Nephron progenitor cell (in vitro differentiated cells): ENCODE measurements around the gene GAPT.

Experiments
- DNase-seq: peaks from one replicate; pipeline ENCODE4 v3.0.0; 2021
- H3K27ac Mint-ChIP-seq: 2 replicates; pipeline ENCODE4 v1.8.0; 2021; ENCODE audit warnings: mild to moderate bottlenecking, moderate library complexity, mixed read lengths
- H3K27me3 Mint-ChIP-seq: 2 replicates; pipeline ENCODE4 v1.8.0; 2021; ENCODE audit warnings: mild to moderate bottlenecking, low read depth, mixed read lengths; ENCODE audit not compliant: poor library complexity
- H3K36me3 Mint-ChIP-seq: 2 replicates; pipeline ENCODE4 v1.8.0; 2021; ENCODE audit warnings: low read depth, mixed read lengths
- H3K4me1 Mint-ChIP-seq: 2 replicates; pipeline ENCODE4 v1.8.0; 2021; ENCODE audit warnings: mixed read lengths
- H3K4me3 Mint-ChIP-seq: 2 replicates; pipeline ENCODE4 v1.8.0; 2021; ENCODE audit warnings: mild to moderate bottlenecking, moderate library complexity, mixed read lengths
- H3K9me3 Mint-ChIP-seq: 2 replicates; pipeline ENCODE4 v1.8.0; 2021; ENCODE audit warnings: mild to moderate bottlenecking, moderate library complexity, mixed read lengths
- CTCF ChIP-seq: fragments of 200-600 bp; sonication (generic); IDR thresholded peaks from 2 replicates; pipeline ENCODE4 v1.5.0; 2021; ENCODE audit warnings: antibody characterized with exemption

Gene GAPT

GRCh38 chr5:58450811-58451629, 40.2 kb upstream of the GAPT start:
- peaks cover 8% of the 10 kb centered on the region for H3K9me3 Mint-ChIP-seq
- no peaks in the 10 kb centered on the region for H3K27me3 Mint-ChIP-seq
- no peak overlapping the region for H3K4me3 Mint-ChIP-seq
- H3K36me3 Mint-ChIP-seq = peaks cover 60% of the 10 kb centered on the region
- DNase-seq = no peak
- H3K27ac Mint-ChIP-seq = no peak overlapping the region
- H3K4me1 Mint-ChIP-seq = peaks cover 11% of the 10 kb centered on the region
- TF ChIP-seq CTCF = no peak

- no peak overlapping the region for H3K27ac Mint-ChIP-seq
- peaks cover 63% of the 10 kb centered on the region for H3K36me3 Mint-ChIP-seq
- no peak for DNase-seq
- H3K27me3 Mint-ChIP-seq = no peaks in the 10 kb centered on the region
- peaks cover 21% of the 10 kb centered on the region for H3K4me1 Mint-ChIP-seq
- no peak for TF ChIP-seq CTCF
- H3K9me3 Mint-ChIP-seq = peaks cover under 1% of the 10 kb centered on the region
- no peak overlapping the region for H3K4me3 Mint-ChIP-seq
Measured at GRCh38 chr5:58451732-58452565, 39.3 kb upstream of the GAPT start.

- no peaks in the 10 kb centered on the region for H3K27me3 Mint-ChIP-seq
- H3K27ac Mint-ChIP-seq = no peak overlapping the region
- no peak overlapping the region for H3K4me3 Mint-ChIP-seq
- peaks cover 67% of the 10 kb centered on the region for H3K36me3 Mint-ChIP-seq
- no peaks in the 10 kb centered on the region for H3K9me3 Mint-ChIP-seq
- H3K4me1 Mint-ChIP-seq = peaks cover 28% of the 10 kb centered on the region
- TF ChIP-seq CTCF = no peak
- no peak for DNase-seq
Measured at GRCh38 chr5:58452566-58453258, 38.5 kb upstream of the GAPT start.

- Mint-ChIP-seq H3K36me3 (peaks cover 72% of the 10 kb centered on the region), H3K9me3 (no peaks in the 10 kb centered on the region), H3K4me1 (peaks cover 34% of the 10 kb centered on the region), H3K27me3 (no peaks in the 10 kb centered on the region), H3K4me3 (no peak overlapping the region), H3K27ac (no peak overlapping the region)
- TF ChIP-seq CTCF = no peak
- DNase-seq = no peak
Measured at GRCh38 chr5:58453306-58453705, 37.9 kb upstream of the GAPT start.

GRCh38 chr5:58454025-58454424, 37.2 kb upstream of the GAPT start:
- Mint-ChIP-seq H3K9me3 (no peaks in the 10 kb centered on the region), H3K27me3 (no peaks in the 10 kb centered on the region), H3K4me3 (no peak overlapping the region), H3K27ac (no peak overlapping the region), H3K36me3 (peaks cover 72% of the 10 kb centered on the region), H3K4me1 (peaks cover 40% of the 10 kb centered on the region)
- no peak for TF ChIP-seq CTCF
- DNase-seq = no peak
